SK-N-SH treated with all-trans-retinoic acid at 6 μM for 48 hours (cell line): ENCODE results near the gene LOXL4.

Experiments
- ATAC-seq: fragments of 200-7000 bp; cut with Tn5 transposase; 3 replicates; pipeline ENCODE4 v1.9.1; 2020; ENCODE audit warnings: mild to moderate bottlenecking, moderate library complexity
- ARNTL ChIP-seq: fragments of 450-650 bp; formaldehyde crosslinking; IDR thresholded peaks from 2 replicates; pipeline ENCODE4 v1.5.0; 2020; ENCODE audit warnings: low read depth, mild to moderate bottlenecking, moderate library complexity, borderline replicate concordance
- BACH2 ChIP-seq: fragments of 250-450 bp; sonication (Bioruptor Pico); IDR thresholded peaks from 2 replicates; pipeline ENCODE4 v1.9.0; 2021; ENCODE audit warnings: mild to moderate bottlenecking, borderline replicate concordance
- CSDC2 ChIP-seq: fragments of 250-450 bp; sonication (Bioruptor Pico); IDR thresholded peaks from 2 replicates; pipeline ENCODE4 v1.5.0; 2020; ENCODE audit warnings: mild to moderate bottlenecking, moderate library complexity
- ESRRG ChIP-seq: fragments of 250-450 bp; sonication (Bioruptor Pico); IDR thresholded peaks from 2 replicates; pipeline ENCODE4 v1.6.1; 2021; ENCODE audit warnings: mild to moderate bottlenecking
- GLIS3 ChIP-seq: fragments of 250-450 bp; sonication (Bioruptor Pico); IDR thresholded peaks from 2 replicates; pipeline ENCODE4 v1.5.0; 2020; ENCODE audit warnings: mild to moderate bottlenecking, moderate library complexity
- ISL1 ChIP-seq: fragments of 250-450 bp; sonication (Bioruptor Pico); IDR thresholded peaks from 2 replicates; pipeline ENCODE4 v2.1.2; 2022; ENCODE audit warnings: mild to moderate bottlenecking, moderate library complexity
- RARB ChIP-seq: fragments of 250-450 bp; sonication (Bioruptor Pico); IDR thresholded peaks from 2 replicates; pipeline ENCODE4 v1.8.0; 2021; ENCODE audit warnings: mild to moderate bottlenecking, moderate library complexity
- SNAI2 ChIP-seq: fragments of 250-450 bp; sonication (Bioruptor Pico); IDR thresholded peaks from 2 replicates; pipeline ENCODE4 v1.5.0; 2020; ENCODE audit warnings: mild to moderate bottlenecking, moderate library complexity
- TCF4 ChIP-seq: fragments of 250-450 bp; sonication (Bioruptor Pico); IDR thresholded peaks from 2 replicates; pipeline ENCODE4 v1.8.0; 2021; ENCODE audit warnings: mild to moderate bottlenecking, moderate library complexity, borderline replicate concordance
- TOX ChIP-seq: fragments of 250-450 bp; sonication (Bioruptor Pico); IDR thresholded peaks from 2 replicates; pipeline ENCODE4 v1.8.0; 2021; ENCODE audit warnings: mild to moderate bottlenecking, moderate library complexity, borderline replicate concordance
- ZC3H10 ChIP-seq: fragments of 250-450 bp; sonication (Bioruptor Pico); IDR thresholded peaks from 2 replicates; pipeline ENCODE4 v1.5.1; 2021; ENCODE audit warnings: mild to moderate bottlenecking, moderate library complexity
- ZFP3 ChIP-seq: fragments of 250-450 bp; sonication (Bioruptor Pico); IDR thresholded peaks from 2 replicates; pipeline ENCODE4 v1.5.0; 2020; ENCODE audit warnings: mild to moderate bottlenecking, moderate library complexity
- ZFP30 ChIP-seq: fragments of 450-650 bp; formaldehyde crosslinking; IDR thresholded peaks from 2 replicates; pipeline ENCODE4 v1.5.0; 2022; ENCODE audit warnings: mild to moderate bottlenecking, moderate library complexity
- ZNF565 ChIP-seq: fragments of 450-650 bp; formaldehyde crosslinking; conservative IDR thresholded peaks from 2 replicates; pipeline ENCODE4 v1.5.0; 2020; ENCODE audit warnings: low read depth, mild to moderate bottlenecking, moderate library complexity
- ZNF70 ChIP-seq: fragments of 450-650 bp; formaldehyde crosslinking; IDR thresholded peaks from 2 replicates; pipeline ENCODE4 v1.5.0; 2020; ENCODE audit warnings: mild to moderate bottlenecking, moderate library complexity
- ZNF8 ChIP-seq: fragments of 450-650 bp; formaldehyde crosslinking; IDR thresholded peaks from 2 replicates; pipeline ENCODE4 v1.5.0; 2020; ENCODE audit warnings: mild to moderate bottlenecking, moderate library complexity
- TF ChIP-seq, protein P1 (sequence below): fragments of 250-450 bp; sonication (Bioruptor Pico); IDR thresholded peaks from 2 replicates; pipeline ENCODE4 v1.5.0; 2020; ENCODE audit warnings: mild to moderate bottlenecking, moderate library complexity
- TF ChIP-seq, protein P2 (sequence below): fragments of 250-450 bp; sonication (Bioruptor Pico); IDR thresholded peaks from 2 replicates; pipeline ENCODE4 v1.5.1; 2021; ENCODE audit warnings: mild to moderate bottlenecking, moderate library complexity
- TF ChIP-seq, protein P3 (sequence below): fragments of 250-450 bp; sonication (Bioruptor Pico); IDR thresholded peaks from 2 replicates; pipeline ENCODE4 v1.8.0; 2020; ENCODE audit warnings: mild to moderate bottlenecking, moderate library complexity, borderline replicate concordance
- TF ChIP-seq, protein P4 (sequence below): fragments of 250-450 bp; sonication (Bioruptor Pico); IDR thresholded peaks from 2 replicates; pipeline ENCODE4 v1.8.0; 2021; ENCODE audit warnings: low read depth, mild to moderate bottlenecking, moderate library complexity, borderline replicate concordance

The LOXL4 gene

DNA sequence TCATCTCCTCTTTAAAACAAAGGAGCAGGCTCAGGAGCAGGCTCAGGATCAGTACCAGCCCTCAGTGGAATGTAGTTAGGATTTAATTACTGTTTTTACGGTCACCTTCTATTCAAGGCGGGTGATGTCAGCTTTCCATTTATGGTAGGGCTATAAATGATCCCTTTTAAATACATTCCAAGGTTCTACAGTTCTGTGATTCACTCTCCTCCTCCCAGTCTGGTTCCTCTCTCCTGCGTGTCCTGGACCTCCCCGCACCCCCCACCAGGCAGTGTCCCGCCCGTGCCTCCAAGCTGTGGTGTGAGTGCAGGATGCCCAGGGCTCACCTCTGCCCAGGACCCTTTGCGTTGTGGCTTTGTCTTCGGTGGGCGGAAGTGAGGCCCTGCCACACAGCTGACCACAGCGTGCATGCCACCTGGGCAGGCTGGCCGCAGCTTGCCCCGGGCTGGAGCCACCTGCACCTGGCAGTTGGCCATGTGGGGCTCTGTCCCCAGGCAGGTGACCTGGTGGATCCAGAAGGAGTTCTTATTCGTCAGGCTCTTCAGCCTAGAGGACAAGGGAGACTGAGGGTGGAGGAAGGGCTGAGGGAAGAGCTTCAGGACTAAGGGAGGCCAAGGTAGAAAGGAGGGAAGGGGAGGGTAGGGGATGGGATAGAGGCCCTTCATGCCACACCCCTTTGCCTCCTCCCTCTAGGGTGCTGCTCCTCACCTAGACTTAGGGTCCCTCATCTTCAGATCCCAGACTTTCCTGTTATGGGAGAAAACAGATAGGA, 9.1 kb downstream of the LOXL4 start (continued):
- TF ChIP-seq, protein P1, sequence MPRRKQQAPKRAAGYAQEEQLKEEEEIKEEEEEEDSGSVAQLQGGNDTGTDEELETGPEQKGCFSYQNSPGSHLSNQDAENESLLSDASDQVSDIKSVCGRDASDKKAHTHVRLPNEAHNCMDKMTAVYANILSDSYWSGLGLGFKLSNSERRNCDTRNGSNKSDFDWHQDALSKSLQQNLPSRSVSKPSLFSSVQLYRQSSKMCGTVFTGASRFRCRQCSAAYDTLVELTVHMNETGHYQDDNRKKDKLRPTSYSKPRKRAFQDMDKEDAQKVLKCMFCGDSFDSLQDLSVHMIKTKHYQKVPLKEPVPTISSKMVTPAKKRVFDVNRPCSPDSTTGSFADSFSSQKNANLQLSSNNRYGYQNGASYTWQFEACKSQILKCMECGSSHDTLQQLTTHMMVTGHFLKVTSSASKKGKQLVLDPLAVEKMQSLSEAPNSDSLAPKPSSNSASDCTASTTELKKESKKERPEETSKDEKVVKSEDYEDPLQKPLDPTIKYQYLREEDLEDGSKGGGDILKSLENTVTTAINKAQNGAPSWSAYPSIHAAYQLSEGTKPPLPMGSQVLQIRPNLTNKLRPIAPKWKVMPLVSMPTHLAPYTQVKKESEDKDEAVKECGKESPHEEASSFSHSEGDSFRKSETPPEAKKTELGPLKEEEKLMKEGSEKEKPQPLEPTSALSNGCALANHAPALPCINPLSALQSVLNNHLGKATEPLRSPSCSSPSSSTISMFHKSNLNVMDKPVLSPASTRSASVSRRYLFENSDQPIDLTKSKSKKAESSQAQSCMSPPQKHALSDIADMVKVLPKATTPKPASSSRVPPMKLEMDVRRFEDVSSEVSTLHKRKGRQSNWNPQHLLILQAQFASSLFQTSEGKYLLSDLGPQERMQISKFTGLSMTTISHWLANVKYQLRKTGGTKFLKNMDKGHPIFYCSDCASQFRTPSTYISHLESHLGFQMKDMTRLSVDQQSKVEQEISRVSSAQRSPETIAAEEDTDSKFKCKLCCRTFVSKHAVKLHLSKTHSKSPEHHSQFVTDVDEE (CRISPR knock-in tag) = no peak
- TF ChIP-seq SNAI2 (CRISPR knock-in tag) = no peak
- no peak for TF ChIP-seq ZNF8

DNA sequence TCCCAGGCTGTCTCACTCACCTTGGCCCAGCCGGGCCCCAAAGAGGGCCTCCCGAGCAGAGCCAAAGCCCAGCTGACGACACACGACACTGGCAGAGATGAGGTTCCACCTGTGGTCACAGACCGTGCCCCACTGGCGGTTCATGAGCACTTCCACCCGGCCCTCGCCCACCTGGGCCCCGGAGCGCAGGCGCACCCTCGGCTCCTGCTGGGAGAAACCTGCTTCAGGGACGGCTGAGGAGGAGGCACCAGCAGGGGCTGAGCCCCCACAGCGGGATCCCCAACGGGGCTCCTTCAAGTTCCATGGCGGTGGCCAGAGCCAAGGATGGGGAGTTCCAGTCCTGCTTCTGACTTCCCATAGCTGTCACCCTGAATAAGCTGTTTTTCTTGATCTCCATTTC, 10.0 kb downstream of the LOXL4 start:
- ATAC-seq = no peak

DNA sequence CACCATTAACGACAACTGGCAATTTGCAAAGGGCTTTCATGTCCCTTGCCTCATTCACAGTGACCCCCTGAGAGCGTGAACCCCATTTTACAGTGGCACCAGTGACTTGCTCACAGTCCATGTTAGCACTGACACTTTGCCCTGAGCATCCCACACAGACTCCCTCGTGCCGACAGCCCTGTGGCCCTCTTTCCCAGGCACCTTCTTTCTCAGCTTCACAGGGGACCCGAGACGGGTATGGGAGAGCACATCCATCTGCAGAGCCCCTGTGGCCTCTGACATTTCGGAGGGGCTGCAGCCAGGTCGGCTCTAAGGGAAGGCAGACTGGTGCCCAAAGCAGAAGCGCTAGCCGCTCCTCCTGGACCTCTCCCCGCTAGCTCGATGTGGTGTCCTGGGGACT, 10.8 kb downstream of the LOXL4 start:
- TF ChIP-seq ZFP30 = no peak
- no peak for TF ChIP-seq RARB (CRISPR knock-in tag)
- TF ChIP-seq, protein P2, sequence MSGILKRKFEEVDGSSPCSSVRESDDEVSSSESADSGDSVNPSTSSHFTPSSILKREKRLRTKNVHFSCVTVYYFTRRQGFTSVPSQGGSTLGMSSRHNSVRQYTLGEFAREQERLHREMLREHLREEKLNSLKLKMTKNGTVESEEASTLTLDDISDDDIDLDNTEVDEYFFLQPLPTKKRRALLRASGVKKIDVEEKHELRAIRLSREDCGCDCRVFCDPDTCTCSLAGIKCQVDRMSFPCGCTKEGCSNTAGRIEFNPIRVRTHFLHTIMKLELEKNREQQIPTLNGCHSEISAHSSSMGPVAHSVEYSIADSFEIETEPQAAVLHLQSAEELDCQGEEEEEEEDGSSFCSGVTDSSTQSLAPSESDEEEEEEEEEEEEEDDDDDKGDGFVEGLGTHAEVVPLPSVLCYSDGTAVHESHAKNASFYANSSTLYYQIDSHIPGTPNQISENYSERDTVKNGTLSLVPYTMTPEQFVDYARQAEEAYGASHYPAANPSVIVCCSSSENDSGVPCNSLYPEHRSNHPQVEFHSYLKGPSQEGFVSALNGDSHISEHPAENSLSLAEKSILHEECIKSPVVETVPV (CRISPR knock-in tag) = no peak
- TF ChIP-seq, protein P3, sequence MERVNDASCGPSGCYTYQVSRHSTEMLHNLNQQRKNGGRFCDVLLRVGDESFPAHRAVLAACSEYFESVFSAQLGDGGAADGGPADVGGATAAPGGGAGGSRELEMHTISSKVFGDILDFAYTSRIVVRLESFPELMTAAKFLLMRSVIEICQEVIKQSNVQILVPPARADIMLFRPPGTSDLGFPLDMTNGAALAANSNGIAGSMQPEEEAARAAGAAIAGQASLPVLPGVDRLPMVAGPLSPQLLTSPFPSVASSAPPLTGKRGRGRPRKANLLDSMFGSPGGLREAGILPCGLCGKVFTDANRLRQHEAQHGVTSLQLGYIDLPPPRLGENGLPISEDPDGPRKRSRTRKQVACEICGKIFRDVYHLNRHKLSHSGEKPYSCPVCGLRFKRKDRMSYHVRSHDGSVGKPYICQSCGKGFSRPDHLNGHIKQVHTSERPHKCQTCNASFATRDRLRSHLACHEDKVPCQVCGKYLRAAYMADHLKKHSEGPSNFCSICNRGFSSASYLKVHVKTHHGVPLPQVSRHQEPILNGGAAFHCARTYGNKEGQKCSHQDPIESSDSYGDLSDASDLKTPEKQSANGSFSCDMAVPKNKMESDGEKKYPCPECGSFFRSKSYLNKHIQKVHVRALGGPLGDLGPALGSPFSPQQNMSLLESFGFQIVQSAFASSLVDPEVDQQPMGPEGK (CRISPR knock-in tag) = no peak
- TF ChIP-seq ARNTL (CRISPR knock-in tag) = no peak
- TF ChIP-seq ZNF565 (CRISPR knock-in tag) = no peak
- no peak for ATAC-seq

More for the DNA sequence above, 10.0 kb downstream of the LOXL4 start:
- TF ChIP-seq GLIS3 (CRISPR knock-in tag) = no peak
- no peak for TF ChIP-seq ZFP3
- no peak for TF ChIP-seq CSDC2 (CRISPR knock-in tag)
- TF ChIP-seq, protein P4, sequence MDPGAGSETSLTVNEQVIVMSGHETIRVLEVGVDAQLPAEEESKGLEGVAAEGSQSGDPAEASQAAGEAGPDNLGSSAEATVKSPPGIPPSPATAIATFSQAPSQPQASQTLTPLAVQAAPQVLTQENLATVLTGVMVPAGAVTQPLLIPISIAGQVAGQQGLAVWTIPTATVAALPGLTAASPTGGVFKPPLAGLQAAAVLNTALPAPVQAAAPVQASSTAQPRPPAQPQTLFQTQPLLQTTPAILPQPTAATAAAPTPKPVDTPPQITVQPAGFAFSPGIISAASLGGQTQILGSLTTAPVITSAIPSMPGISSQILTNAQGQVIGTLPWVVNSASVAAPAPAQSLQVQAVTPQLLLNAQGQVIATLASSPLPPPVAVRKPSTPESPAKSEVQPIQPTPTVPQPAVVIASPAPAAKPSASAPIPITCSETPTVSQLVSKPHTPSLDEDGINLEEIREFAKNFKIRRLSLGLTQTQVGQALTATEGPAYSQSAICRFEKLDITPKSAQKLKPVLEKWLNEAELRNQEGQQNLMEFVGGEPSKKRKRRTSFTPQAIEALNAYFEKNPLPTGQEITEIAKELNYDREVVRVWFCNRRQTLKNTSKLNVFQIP = no peak
- TF ChIP-seq ZC3H10 (CRISPR knock-in tag) = no peak
- TF ChIP-seq ESRRG (CRISPR knock-in tag) = no peak

DNA sequence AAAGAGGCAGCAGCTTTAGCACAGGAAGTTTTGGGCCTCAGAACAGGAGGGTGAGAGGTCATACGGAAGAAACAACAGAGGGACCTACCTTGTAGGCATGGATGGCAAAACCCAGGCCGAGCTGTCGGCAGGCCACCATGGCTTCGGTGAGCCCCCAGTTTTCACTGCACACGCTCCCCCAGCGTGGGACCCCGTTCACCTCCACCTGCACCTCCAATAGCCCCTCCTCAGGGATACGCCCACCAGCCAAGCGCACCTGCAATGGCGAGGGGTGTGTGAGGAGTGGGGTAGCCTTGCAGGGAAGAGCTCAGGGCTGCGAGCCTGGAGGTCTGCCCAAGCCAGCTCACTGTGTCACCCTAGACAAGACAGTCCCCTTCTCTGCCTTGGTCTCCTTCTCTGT, 11.3 kb downstream of the LOXL4 start:
- no peak for ATAC-seq

More for the DNA sequence above, 11.3 kb downstream of the LOXL4 start:
- TF ChIP-seq BACH2 (CRISPR knock-in tag) = no peak
- no peak for TF ChIP-seq TCF4 (CRISPR knock-in tag)
- TF ChIP-seq ESRRG (CRISPR knock-in tag) = no peak
- TF ChIP-seq, protein P3 (CRISPR knock-in tag) = no peak
- TF ChIP-seq, protein P4 = no peak
- no peak for TF ChIP-seq ISL1 (CRISPR knock-in tag)
- TF ChIP-seq ZNF8 = no peak
- TF ChIP-seq ZNF565 (CRISPR knock-in tag) = no peak
- no peak for TF ChIP-seq TOX (CRISPR knock-in tag)
- TF ChIP-seq, protein P1 (CRISPR knock-in tag) = no peak
- no peak for TF ChIP-seq SNAI2 (CRISPR knock-in tag)
- no peak for TF ChIP-seq CSDC2 (CRISPR knock-in tag)
- TF ChIP-seq ZFP3 = no peak
- no peak for TF ChIP-seq ZFP30
- TF ChIP-seq GLIS3 (CRISPR knock-in tag) = no peak
- TF ChIP-seq ZNF70 (CRISPR knock-in tag) = no peak
